Panc1 (cell line): Measurements from ENCODE around the gene SMIM13.

Source experiments
- CTCF ChIP-seq: fragments of 450-650 bp; IDR thresholded peaks from 2 replicates; pipeline ENCODE4 v1.5.1; 2017; ENCODE audit warnings: mild to moderate bottlenecking
- POLR2AphosphoS5 ChIP-seq: IDR thresholded peaks from 2 replicates; pipeline ENCODE4 v1.6.1; 2012; ENCODE audit warnings: mild to moderate bottlenecking, low read depth, low read length, moderate library complexity

GRCh38 chr6:11103065-11103464 is 9.4 kb downstream of the SMIM13 start:
- TF ChIP-seq POLR2AphosphoS5: no peak
- TF ChIP-seq CTCF: no peak
